Gastroesophageal sphincter (tissue), 4 donors: ENCODE results near the gene IQGAP3. TPM values are rescaled to one million over a fixed set of nuclear protein-coding genes. Genes with fewer than 3 reads are reported as not detected.

Experiments
- ATAC-seq: fragments of 150-250 bp; one replicate; pipeline ENCODE4 v1.9.1; 2016; ENCODE audit warnings: mild to moderate bottlenecking, moderate library complexity
- H3K27ac ChIP-seq, 4 donors: fragments of 200-600 bp; sonication (generic) in 3 of 4; 1 replicate in 3 of 4; 2 replicates in 1 of 4; pipeline ENCODE4 v1.5.1; 2016 to 2019
- H3K27me3 ChIP-seq: fragments of 200-600 bp; sonication (generic); one replicate; pipeline ENCODE4 v1.5.1; 2019
- H3K36me3 ChIP-seq, 2 donors: fragments of 200-600 bp; sonication (generic); one replicate each; pipeline ENCODE4 v1.5.1; 2019; ENCODE audit warnings: control low read depth in 1 of 2
- H3K4me1 ChIP-seq, 3 donors: fragments of 200-600 bp; sonication (generic); 1 replicate in 2 of 3; 2 replicates in 1 of 3; pipeline ENCODE4 v1.5.1; 2016 to 2019; ENCODE audit warnings: control low read depth in 2 of 3
- H3K4me3 ChIP-seq, 2 donors: fragments of 200-600 bp; sonication (generic); one replicate each; pipeline ENCODE4 v1.5.1; 2019; ENCODE audit warnings: mild to moderate bottlenecking in 1 of 2, moderate library complexity in 1 of 2
- H3K9me3 ChIP-seq, 3 donors: fragments of 200-600 bp; sonication (generic); one replicate each; pipeline ENCODE4 v1.5.1; 2017 to 2019; ENCODE audit warnings: control low read depth in 2 of 3
- EP300 ChIP-seq: sonication (generic); formaldehyde crosslinking; IDR thresholded peaks from one replicate; pipeline ENCODE4 v1.6.1; 2017; ENCODE audit warnings: antibody characterized with exemption, mild to moderate bottlenecking
- POLR2A ChIP-seq, 2 donors: fragments of 450-650 bp; IDR thresholded peaks; one replicate each; pipeline ENCODE4 v1.6.1; 2017; ENCODE audit warnings: antibody characterized with exemption in 2 of 2, mild to moderate bottlenecking in 2 of 2, moderate library complexity in 1 of 2
- POLR2AphosphoS5 ChIP-seq: sonication (generic); formaldehyde crosslinking; IDR thresholded peaks from one replicate; pipeline ENCODE4 v1.6.1; 2017; ENCODE audit warnings: antibody characterized with exemption
- WGBS, 2 donors: methylation state at CpG; one replicate each; pipeline ENCODE4 v1.1.5; 2018; ENCODE audit warnings: low coverage in 1 of 2; 5-methylcytosine and 5-hydroxymethylcytosine counted together
- total RNA-seq, 4 donors: library from RNA; depleted of rRNA; stranded (reverse); fragments of >200 nt; gene quantifications; one replicate each; pipeline ENCODE4 v1.1.0, GENCODE V29; 2016
- TF ChIP-seq, protein P1 (sequence below), 4 experiments: fragments of 200-600 bp in 2 of 4; fragments of 450-650 bp in 2 of 4; sonication (generic) in 1 of 4; IDR thresholded peaks; one replicate each; pipeline ENCODE4 v1.5.1; 2017 to 2019; ENCODE audit warnings: antibody characterized with exemption in 4 of 4, mild to moderate bottlenecking in 2 of 4, moderate library complexity in 2 of 4

IQGAP3 gene
- total RNA-seq, 4 donors from 2014 or later = 0.27 to 0.58 (median 0.42) TPM; not detected in 1

DNA sequence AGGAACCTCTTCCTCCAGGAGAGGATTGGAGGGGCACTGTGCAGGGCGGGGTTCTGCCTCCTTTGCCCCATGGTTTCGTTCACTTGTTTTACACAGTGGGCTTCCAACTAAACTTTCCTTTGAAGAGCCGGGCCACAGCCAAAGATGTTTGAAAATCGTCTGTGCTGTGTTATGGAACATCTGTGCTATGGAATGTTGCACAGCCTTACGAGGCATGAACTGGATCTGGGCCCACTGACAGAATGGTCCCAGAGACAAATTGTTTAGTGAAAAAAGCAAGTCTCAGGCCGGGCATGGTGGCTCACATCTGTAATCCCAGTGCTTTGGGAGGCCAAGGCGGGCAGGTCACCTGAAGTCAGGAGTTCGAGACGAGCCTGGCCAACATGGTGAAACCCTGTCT lies 59.2 kb downstream of the IQGAP3 start:
- ATAC-seq = no peak
- Histone ChIP-seq H3K27me3 (no peaks in the 10 kb centered on the region), H3K36me3 (no peaks in the 10 kb centered on the region), H3K4me3 (no peak overlapping the region), H3K27ac (peak overlapping the region in 3 of 4 donors; percentile 75 to 100 (median 99)), H3K4me1 (peaks cover 22 to 56% (median 31%) of the 10 kb centered on the region in 3 donors), H3K9me3 (no peaks in the 10 kb centered on the region)
- TF ChIP-seq EP300 = no peak
- TF ChIP-seq POLR2A (IDR thresholded peaks at IDR 0.05) = no peak
- no peak for TF ChIP-seq POLR2AphosphoS5
- TF ChIP-seq, protein P1, sequence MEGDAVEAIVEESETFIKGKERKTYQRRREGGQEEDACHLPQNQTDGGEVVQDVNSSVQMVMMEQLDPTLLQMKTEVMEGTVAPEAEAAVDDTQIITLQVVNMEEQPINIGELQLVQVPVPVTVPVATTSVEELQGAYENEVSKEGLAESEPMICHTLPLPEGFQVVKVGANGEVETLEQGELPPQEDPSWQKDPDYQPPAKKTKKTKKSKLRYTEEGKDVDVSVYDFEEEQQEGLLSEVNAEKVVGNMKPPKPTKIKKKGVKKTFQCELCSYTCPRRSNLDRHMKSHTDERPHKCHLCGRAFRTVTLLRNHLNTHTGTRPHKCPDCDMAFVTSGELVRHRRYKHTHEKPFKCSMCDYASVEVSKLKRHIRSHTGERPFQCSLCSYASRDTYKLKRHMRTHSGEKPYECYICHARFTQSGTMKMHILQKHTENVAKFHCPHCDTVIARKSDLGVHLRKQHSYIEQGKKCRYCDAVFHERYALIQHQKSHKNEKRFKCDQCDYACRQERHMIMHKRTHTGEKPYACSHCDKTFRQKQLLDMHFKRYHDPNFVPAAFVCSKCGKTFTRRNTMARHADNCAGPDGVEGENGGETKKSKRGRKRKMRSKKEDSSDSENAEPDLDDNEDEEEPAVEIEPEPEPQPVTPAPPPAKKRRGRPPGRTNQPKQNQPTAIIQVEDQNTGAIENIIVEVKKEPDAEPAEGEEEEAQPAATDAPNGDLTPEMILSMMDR (IDR thresholded peaks at IDR 0.05) = no peak
- WGBS, 2 donors = no CpG with 5 or more reads among the region's 9 CpGs

GRCh38 chr1:156511644-156512043 lies 60.7 kb downstream of the IQGAP3 start:
- 56 to 64% methylated on average over 6 to 7 of the region's 7 CpGs for WGBS, 2 donors
- TF ChIP-seq POLR2AphosphoS5 = no peak
- TF ChIP-seq, protein P1 (IDR thresholded peaks at IDR 0.05) = no peak
- TF ChIP-seq EP300 = no peak
- TF ChIP-seq POLR2A (IDR thresholded peaks at IDR 0.05) = no peak
- no peaks in the 10 kb centered on the region for H3K27me3 ChIP-seq
- peak overlapping the region; percentile 95 to 100 (median 98) for H3K27ac ChIP-seq
- no peaks in the 10 kb centered on the region for H3K9me3 ChIP-seq
- ATAC-seq = no peak
- peaks cover 27 to 70% (median 36%) of the 10 kb centered on the region in 3 donors for H3K4me1 ChIP-seq
- H3K36me3 ChIP-seq = no peaks in the 10 kb centered on the region
- no peak overlapping the region for H3K4me3 ChIP-seq

DNA sequence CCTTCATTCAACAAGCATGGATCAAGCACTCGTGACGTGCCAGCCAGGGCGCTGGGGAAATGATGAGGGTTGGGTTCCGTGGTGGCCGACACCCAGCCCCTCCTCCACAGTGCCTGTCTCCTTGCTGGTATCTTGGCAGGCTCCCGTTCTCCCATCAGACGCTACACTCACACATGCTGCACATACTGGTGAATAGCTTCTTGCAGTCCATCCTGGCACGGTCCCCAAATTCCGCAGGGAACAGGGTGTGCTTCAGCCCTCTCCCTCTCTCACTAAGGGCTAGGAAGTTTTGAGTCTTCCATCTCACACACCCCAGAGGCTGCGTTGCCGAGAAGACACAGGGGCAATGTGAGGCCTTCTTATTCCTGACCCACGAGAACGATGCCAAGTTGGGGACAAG lies 61.7 kb downstream of the IQGAP3 start:
- no peak overlapping the region for H3K4me3 ChIP-seq
- no peaks in the 10 kb centered on the region for H3K9me3 ChIP-seq
- H3K4me1 ChIP-seq = peaks cover 28 to 79% (median 39%) of the 10 kb centered on the region in 3 donors
- peak; percentile 91 for ATAC-seq
- H3K27ac ChIP-seq = peak overlapping the region; percentile 95 to 100 (median 98)
- WGBS, 2 donors = 12 to 20% methylated on average over 2 to 9 of the region's 13 CpGs
- H3K27me3 ChIP-seq = no peaks in the 10 kb centered on the region
- H3K36me3 ChIP-seq = no peaks in the 10 kb centered on the region
- TF ChIP-seq POLR2A (IDR thresholded peaks at IDR 0.05) (peak in 1 of 2 donors; percentile 38), EP300 (peak; percentile 71), POLR2AphosphoS5 (peak; percentile 99)
- TF ChIP-seq, protein P1 (IDR thresholded peaks at IDR 0.05) = no peak

- TF ChIP-seq, protein P1 (IDR thresholded peaks at IDR 0.05) = no peak
- no peak for TF ChIP-seq POLR2AphosphoS5
- TF ChIP-seq POLR2A (IDR thresholded peaks at IDR 0.05) = no peak
- TF ChIP-seq EP300 = no peak
- Histone ChIP-seq H3K27ac (peak overlapping the region; percentile 95 to 100 (median 98)), H3K9me3 (no peaks in the 10 kb centered on the region), H3K4me1 (peaks cover 30 to 88% (median 45%) of the 10 kb centered on the region in 3 donors), H3K36me3 (no peaks in the 10 kb centered on the region), H3K27me3 (no peaks in the 10 kb centered on the region), H3K4me3 (no peak overlapping the region)
- WGBS, 2 donors = 72% methylated on average over 6 of the region's 9 CpGs; no CpG with 5 or more reads in 1 of the 2 donors
- no peak for ATAC-seq
These were observed 62.8 kb downstream of the IQGAP3 start for GRCh38 chr1:156509424-156510034.

- ATAC-seq = no peak
- Histone ChIP-seq H3K9me3 (no peaks in the 10 kb centered on the region), H3K27ac (peak overlapping the region; percentile 95 to 100 (median 98)), H3K4me3 (peak overlapping the region in 1 of 2 donors; percentile 33), H3K27me3 (no peaks in the 10 kb centered on the region), H3K4me1 (peaks cover 35 to 95% (median 51%) of the 10 kb centered on the region in 3 donors), H3K36me3 (no peaks in the 10 kb centered on the region)
- no peak for TF ChIP-seq POLR2AphosphoS5
- no CpG with 5 or more reads among the region's 2 CpGs for WGBS, 2 donors
These were observed 63.5 kb downstream of the IQGAP3 start for GRCh38 chr1:156508955-156509234.
